NB4 (cell line): ENCODE results near the gene CD44.

Source experiments
- CTCF ChIP-seq: IDR thresholded peaks from one replicate; pipeline ENCODE4 v1.5.1; 2012; ENCODE audit warnings: low read depth, low read length
- MAX ChIP-seq: IDR thresholded peaks from 2 replicates; pipeline ENCODE4 v1.6.1; 2011; ENCODE audit warnings: low read depth, low read length
- MYC ChIP-seq: IDR thresholded peaks from 2 replicates; pipeline ENCODE4 v1.6.1; 2011; ENCODE audit warnings: low read depth, low read length
- POLR2A ChIP-seq: IDR thresholded peaks from 2 replicates; pipeline ENCODE4 v1.6.1; 2011; ENCODE audit warnings: mild to moderate bottlenecking; ENCODE audit not compliant: insufficient read length; ENCODE audit errors: extremely low read depth

GRCh38 chr11:35173011-35173511 lies 34.1 kb downstream of the CD44 start:
- TF ChIP-seq CTCF = no peak
- TF ChIP-seq MAX = no peak
- TF ChIP-seq POLR2A = no peak
- TF ChIP-seq MYC = no peak
